ENCODE results near the gene ELOVL6. TPM values are rescaled to one million over a fixed set of nuclear protein-coding genes. Genes with fewer than 3 reads are reported as not detected.
A peak's percentile ranks its signal among the peaks of the same experiment; 100 is the strongest.

Gene ELOVL6
- total RNA-seq, 1 donor from 2014 or later: 25.5 TPM

DNA sequence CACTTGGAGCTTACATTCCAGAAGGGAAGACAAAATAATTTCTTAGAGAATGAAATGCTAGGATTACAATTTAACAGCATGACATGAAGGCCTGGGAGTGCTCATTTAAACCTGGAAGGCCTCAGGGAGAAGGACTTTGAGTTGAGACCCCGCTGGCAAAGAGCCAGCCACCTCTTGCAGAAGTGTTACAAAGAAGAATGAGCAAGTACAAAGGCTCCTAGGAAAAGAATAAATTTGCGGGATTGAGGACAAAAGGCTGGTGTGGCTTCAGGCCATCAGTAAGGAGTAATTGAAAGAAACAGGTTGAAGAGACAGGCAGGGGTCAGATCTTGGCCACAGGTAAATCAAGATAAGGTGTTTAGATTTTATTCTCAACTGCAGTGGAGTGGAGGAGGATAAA, 3.1 kb upstream of the ELOVL6 start:
- Mint-ChIP-seq H3K27me3 (ENCODE audit: low read depth, unreplicated experiment) (peaks cover 4% of the 10 kb centered on the region), H3K36me3 (ENCODE audit: low read depth, unreplicated experiment) (no peaks in the 10 kb centered on the region), H3K27ac (ENCODE audit: unreplicated experiment) (no peak overlapping the region), H3K4me1 (ENCODE audit: low read depth, unreplicated experiment) (peaks cover 3% of the 10 kb centered on the region), H3K9me3 (ENCODE audit: unreplicated experiment) (peaks cover 2% of the 10 kb centered on the region), H3K4me3 (ENCODE audit: unreplicated experiment) (no peak overlapping the region)
- Histone ChIP-seq H3K4me1 (ENCODE audit: insufficient read depth, low read length) (no peaks in the 10 kb centered on the region), H3K9me3 (ENCODE audit: insufficient read depth, low read depth, low read length) (no peaks in the 10 kb centered on the region), H3K9ac (ENCODE audit: low read length) (no peak overlapping the region), H3K4me2 (ENCODE audit: low read length) (no peak overlapping the region), H3K27me3 (ENCODE audit: insufficient read depth, low read length) (no peaks in the 10 kb centered on the region), H3K36me3 (ENCODE audit: insufficient read depth, low read length) (no peaks in the 10 kb centered on the region), H3K4me3 (ENCODE audit: insufficient read depth, low read depth, low read length) (no peak overlapping the region), H4K20me1 (ENCODE audit: insufficient read depth, low read length) (no peaks in the 10 kb centered on the region), H2AFZ (ENCODE audit: low read depth, low read length) (no peak overlapping the region), H3K27ac (ENCODE audit: low read depth, low read length) (no peak overlapping the region), H3K79me2 (ENCODE audit: insufficient read depth, low read length) (peaks cover 16% of the 10 kb centered on the region)
- FAIRE-seq: no peak
- TF ChIP-seq EZH2 (IDR thresholded peaks at IDR 0.05; ENCODE audit: insufficient read depth, low read length) (no peak), CTCF (IDR thresholded peaks at IDR 0.05; ENCODE audit: insufficient read depth, low read depth, low read length) (no peak)
- DNase-seq (ENCODE audit: low read depth): no peak

- Histone ChIP-seq H3K36me3 (ENCODE audit: insufficient read depth, low read length) (no peaks in the 10 kb centered on the region), H3K9me3 (ENCODE audit: insufficient read depth, low read depth, low read length) (no peaks in the 10 kb centered on the region), H3K4me2 (ENCODE audit: low read length) (no peak overlapping the region), H4K20me1 (ENCODE audit: insufficient read depth, low read length) (no peaks in the 10 kb centered on the region), H2AFZ (ENCODE audit: low read depth, low read length) (no peak overlapping the region), H3K9ac (ENCODE audit: low read length) (no peak overlapping the region), H3K79me2 (ENCODE audit: insufficient read depth, low read length) (peaks cover 20% of the 10 kb centered on the region), H3K4me3 (ENCODE audit: insufficient read depth, low read depth, low read length) (no peak overlapping the region), H3K27ac (ENCODE audit: low read depth, low read length) (no peak overlapping the region), H3K4me1 (ENCODE audit: insufficient read depth, low read length) (peaks cover 4% of the 10 kb centered on the region), H3K27me3 (ENCODE audit: insufficient read depth, low read length) (no peaks in the 10 kb centered on the region)
- FAIRE-seq (no peak), DNase-seq (ENCODE audit: low read depth) (no peak)
- TF ChIP-seq CTCF (IDR thresholded peaks at IDR 0.05; ENCODE audit: insufficient read depth, low read depth, low read length): no peak
- TF ChIP-seq EZH2 (IDR thresholded peaks at IDR 0.05; ENCODE audit: insufficient read depth, low read length): no peak
- peaks cover 2% of the 10 kb centered on the region for H3K9me3 Mint-ChIP-seq (ENCODE audit: unreplicated experiment)
- peaks cover 4% of the 10 kb centered on the region for H3K27me3 Mint-ChIP-seq (ENCODE audit: low read depth, unreplicated experiment)
- no peak overlapping the region for H3K27ac Mint-ChIP-seq (ENCODE audit: unreplicated experiment)
- H3K36me3 Mint-ChIP-seq (ENCODE audit: low read depth, unreplicated experiment): no peaks in the 10 kb centered on the region
- no peak overlapping the region for H3K4me3 Mint-ChIP-seq (ENCODE audit: unreplicated experiment)
- peaks cover 6% of the 10 kb centered on the region for H3K4me1 Mint-ChIP-seq (ENCODE audit: low read depth, unreplicated experiment)
These were observed 2.3 kb upstream of the ELOVL6 start for GRCh38 chr4:110200689-110201088.

DNA sequence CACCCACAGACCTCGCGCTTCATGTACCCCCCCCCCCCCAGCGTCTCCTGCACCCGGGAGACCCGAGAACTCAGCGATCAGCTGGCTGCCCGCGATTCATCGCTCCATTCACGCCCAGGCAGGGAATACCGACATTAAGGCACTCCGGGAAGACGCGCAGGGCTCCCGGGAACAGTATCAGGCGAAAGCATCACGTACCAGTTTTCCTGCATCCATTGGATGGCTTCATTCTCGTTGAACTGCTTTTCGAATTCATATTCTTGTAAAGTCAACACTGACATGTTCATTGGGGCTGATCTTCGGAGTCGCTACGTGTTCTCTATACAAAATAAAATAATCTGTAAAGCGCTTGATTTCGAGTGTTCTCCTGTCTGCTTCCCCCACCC, 373 bp downstream of the ELOVL6 start:
- H3K27me3 ChIP-seq (ENCODE audit: insufficient read depth, low read length): no peaks in the 10 kb centered on the region
- no peak for TF ChIP-seq CTCF (IDR thresholded peaks at IDR 0.05; ENCODE audit: insufficient read depth, low read depth, low read length)
- TF ChIP-seq EZH2 (IDR thresholded peaks at IDR 0.05; ENCODE audit: insufficient read depth, low read length): no peak
- no peak for FAIRE-seq
- H3K27ac Mint-ChIP-seq (ENCODE audit: unreplicated experiment): peak overlapping the region; percentile 91
- no peaks in the 10 kb centered on the region for H4K20me1 ChIP-seq (ENCODE audit: insufficient read depth, low read length)
- DNase-seq (ENCODE audit: low read depth): peak; percentile 34
- H2AFZ ChIP-seq (ENCODE audit: low read depth, low read length): peak overlapping the region; percentile 93
- H3K27ac ChIP-seq (ENCODE audit: low read depth, low read length): peak overlapping the region; percentile 48
- H3K9me3 ChIP-seq (ENCODE audit: insufficient read depth, low read depth, low read length): no peaks in the 10 kb centered on the region
- H3K9me3 Mint-ChIP-seq (ENCODE audit: unreplicated experiment): no peaks in the 10 kb centered on the region
- H3K4me1 ChIP-seq (ENCODE audit: insufficient read depth, low read length): peaks cover 19% of the 10 kb centered on the region
- H3K4me1 Mint-ChIP-seq (ENCODE audit: low read depth, unreplicated experiment): peaks cover 19% of the 10 kb centered on the region
- peaks cover 35% of the 10 kb centered on the region for H3K79me2 ChIP-seq (ENCODE audit: insufficient read depth, low read length)
- peak overlapping the region; percentile 98 for H3K4me3 Mint-ChIP-seq (ENCODE audit: unreplicated experiment)
- no peaks in the 10 kb centered on the region for H3K36me3 Mint-ChIP-seq (ENCODE audit: low read depth, unreplicated experiment)
- H3K4me3 ChIP-seq (ENCODE audit: insufficient read depth, low read depth, low read length): peak overlapping the region; percentile 88
- peaks cover 4% of the 10 kb centered on the region for H3K27me3 Mint-ChIP-seq (ENCODE audit: low read depth, unreplicated experiment)
- no peaks in the 10 kb centered on the region for H3K36me3 ChIP-seq (ENCODE audit: insufficient read depth, low read length)
- peak overlapping the region; percentile 99 for H3K4me2 ChIP-seq (ENCODE audit: low read length)
- peak overlapping the region; percentile 90 for H3K9ac ChIP-seq (ENCODE audit: low read length)
